Measurements from ENCODE around the gene AIG1. TPM values are rescaled to one million over a fixed set of nuclear protein-coding genes. Genes with fewer than 3 reads are reported as not detected.

Gene AIG1
- total RNA-seq, 1 experiment from 2014 or later, result 2.2 TPM

GRCh38 chr6:143193571-143194094 is 132.9 kb downstream of the AIG1 start:
- H3K27me3 ChIP-seq (replicated peaks; ENCODE audit: insufficient read depth, low read depth, low read length, poor library complexity), result no peaks in the 10 kb centered on the region
- ChIA-PET POLR2A (ENCODE audit: low non-redundant PET) (no interaction called here), CTCF (no interaction called here)
- intact Hi-C loops (cut with micrococcal nuclease; ENCODE audit: unreplicated experiment), result no loop called here
- TF ChIP-seq CTCF (conservative IDR thresholded peaks at IDR 0.05; ENCODE audit: low read depth, low read length), result no peak
- no peak for TF ChIP-seq EZH2 (IDR thresholded peaks at IDR 0.05; ENCODE audit: borderline replicate concordance, low read depth, low read length, poor library complexity, severe bottlenecking)
- no TSS peak for BruUV-seq (replicated peaks)
- no peak overlapping the region for H3K27ac ChIP-seq (ENCODE audit: low read depth, low read length, poor library complexity, severe bottlenecking)
- H3K9me3 ChIP-seq (ENCODE audit: low read depth, low read length, poor library complexity, severe bottlenecking), result no peaks in the 10 kb centered on the region
- no peaks in the 10 kb centered on the region for H3K4me1 ChIP-seq (ENCODE audit: insufficient read depth, low read length, poor library complexity, severe bottlenecking)
- H3K36me3 ChIP-seq (ENCODE audit: insufficient read depth, low read length, poor library complexity, severe bottlenecking), result no peaks in the 10 kb centered on the region
- no peak for DNase-seq (ENCODE audit: low spot score)
- no peak overlapping the region for H3K4me3 ChIP-seq (ENCODE audit: low read depth, low read length, poor library complexity, severe bottlenecking)

GRCh38 chr6:143194095-143194589 is 133.5 kb downstream of the AIG1 start:
- Histone ChIP-seq H3K27me3 (replicated peaks; ENCODE audit: insufficient read depth, low read depth, low read length, poor library complexity) (no peaks in the 10 kb centered on the region), H3K4me1 (ENCODE audit: insufficient read depth, low read length, poor library complexity, severe bottlenecking) (no peaks in the 10 kb centered on the region), H3K36me3 (ENCODE audit: insufficient read depth, low read length, poor library complexity, severe bottlenecking) (no peaks in the 10 kb centered on the region), H3K4me3 (ENCODE audit: low read depth, low read length, poor library complexity, severe bottlenecking) (no peak overlapping the region), H3K9me3 (ENCODE audit: low read depth, low read length, poor library complexity, severe bottlenecking) (no peaks in the 10 kb centered on the region), H3K27ac (ENCODE audit: low read depth, low read length, poor library complexity, severe bottlenecking) (no peak overlapping the region)
- ChIA-PET CTCF (no interaction called here), POLR2A (ENCODE audit: low non-redundant PET) (no interaction called here)
- intact Hi-C loops (cut with micrococcal nuclease; ENCODE audit: unreplicated experiment), result no loop called here
- BruUV-seq (replicated peaks), result no TSS peak
- DNase-seq (ENCODE audit: low spot score), result no peak
- TF ChIP-seq EZH2 (IDR thresholded peaks at IDR 0.05; ENCODE audit: borderline replicate concordance, low read depth, low read length, poor library complexity, severe bottlenecking) (no peak), CTCF (conservative IDR thresholded peaks at IDR 0.05; ENCODE audit: low read depth, low read length) (no peak)

GRCh38 chr6:143195349-143195845 is 134.7 kb downstream of the AIG1 start:
- no TSS peak for BruUV-seq (replicated peaks)
- no peaks in the 10 kb centered on the region for H3K9me3 ChIP-seq (ENCODE audit: low read depth, low read length, poor library complexity, severe bottlenecking)
- H3K4me1 ChIP-seq (ENCODE audit: insufficient read depth, low read length, poor library complexity, severe bottlenecking), result no peaks in the 10 kb centered on the region
- no peak for DNase-seq (ENCODE audit: low spot score)
- H3K27ac ChIP-seq (ENCODE audit: low read depth, low read length, poor library complexity, severe bottlenecking), result no peak overlapping the region
- no peaks in the 10 kb centered on the region for H3K36me3 ChIP-seq (ENCODE audit: insufficient read depth, low read length, poor library complexity, severe bottlenecking)
- H3K4me3 ChIP-seq (ENCODE audit: low read depth, low read length, poor library complexity, severe bottlenecking), result no peak overlapping the region
- intact Hi-C loops (cut with micrococcal nuclease; ENCODE audit: unreplicated experiment), result no loop called here
- POLR2A ChIA-PET (ENCODE audit: low non-redundant PET), result no interaction called here
- H3K27me3 ChIP-seq (replicated peaks; ENCODE audit: insufficient read depth, low read depth, low read length, poor library complexity), result no peaks in the 10 kb centered on the region
- TF ChIP-seq CTCF (conservative IDR thresholded peaks at IDR 0.05; ENCODE audit: low read depth, low read length) (no peak), EZH2 (IDR thresholded peaks at IDR 0.05; ENCODE audit: borderline replicate concordance, low read depth, low read length, poor library complexity, severe bottlenecking) (no peak)
- CTCF ChIA-PET, result no interaction called here

Measured in A673 (cell line).